Endothelial cell of umbilical vein (primary cell): ENCODE results near the gene RTN4RL1. TPM values are rescaled to one million over a fixed set of nuclear protein-coding genes. Genes with fewer than 3 reads are reported as not detected.

Experiments used
- BruUV-seq: library from RNA; stranded (reverse); fragments of 400-500 nt; replicated peaks from 2 replicates; lab custom pipeline; 2021; lab: Mats Ljungman, UMichigan
- CTCF ChIA-PET: fragments of 300-600, 350-600 bp; sonication (Branson Sonifier 250); formaldehyde crosslinking; loops from one replicate; lab custom pipeline; 2021; ENCODE audit warnings: antibody characterized with exemption, inconsistent platforms; lab: Charles Lee
- POLR2A ChIA-PET: fragments of 300-600, 350-600 bp; sonication (Branson Sonifier 250); formaldehyde crosslinking; loops from one replicate; lab custom pipeline; 2021; ENCODE audit warnings: antibody characterized with exemption, inconsistent platforms; lab: Charles Lee
- DNase-seq: peaks from one replicate; pipeline ENCODE4 v3.0.0-alpha.2; 2011; ENCODE audit warnings: low read depth, low spot score
- FAIRE-seq: peaks from 2 replicates; lab custom pipeline; 2011; peaks lifted over from hg19 to GRCh38; lab: Jason Lieb, UNC
- H2AFZ ChIP-seq: 2 replicates; pipeline ENCODE4 v1.6.0; 2012; ENCODE audit warnings: low read depth, low read length, control low read depth, inconsistent platforms
- H3K27ac ChIP-seq: 2 replicates; pipeline ENCODE4 v1.5.1; 2011; ENCODE audit warnings: low read depth, mild to moderate bottlenecking, control low read depth, low read length, moderate library complexity; ENCODE audit not compliant: insufficient read depth
- H3K27me3 ChIP-seq, 2 experiments: 2 replicates each; pipeline versions ENCODE4 v1.6.0 to v1.6.1; 2011; ENCODE audit warnings: low read length in 2 of 2, mixed read lengths in 1 of 2; ENCODE audit not compliant: control insufficient read depth in 2 of 2, insufficient read depth in 2 of 2
- H3K36me3 ChIP-seq, 2 experiments: 2 replicates in 1 of 2; 3 replicates in 1 of 2; pipeline ENCODE4 v1.5.1; 2011; ENCODE audit warnings: low read length in 2 of 2, mild to moderate bottlenecking in 1 of 2, moderate library complexity in 1 of 2; ENCODE audit not compliant: control insufficient read depth in 2 of 2, insufficient read depth in 2 of 2; ENCODE audit errors: extremely low read depth in 1 of 2
- H3K4me1 ChIP-seq: 3 replicates; pipeline ENCODE4 v1.5.1; 2011; ENCODE audit warnings: mild to moderate bottlenecking, low read length; ENCODE audit not compliant: control insufficient read depth, insufficient read depth; ENCODE audit errors: extremely low read depth
- H3K4me2 ChIP-seq: 2 replicates; pipeline ENCODE4 v1.6.1; 2011; ENCODE audit warnings: low read length, control low read depth, mixed read lengths; ENCODE audit not compliant: insufficient read depth
- H3K4me3 ChIP-seq, 3 experiments: fragments of 200-600 bp in 1 of 3; sonication (generic), shearing (Covaris generic) in 1 of 3; replicated peaks in 1 of 3; 2 replicates each; pipeline ENCODE4 v1.5.1; 2011 to 2016; ENCODE audit warnings: control low read depth in 3 of 3, low read length in 3 of 3, mild to moderate bottlenecking in 2 of 3, inconsistent platforms in 1 of 3, low read depth in 1 of 3, moderate library complexity in 1 of 3; ENCODE audit not compliant: insufficient read depth in 1 of 3
- H3K79me2 ChIP-seq: 2 replicates; pipeline ENCODE4 v1.6.0; 2012; ENCODE audit warnings: low read length, inconsistent platforms; ENCODE audit not compliant: control insufficient read depth, insufficient read depth
- H3K9ac ChIP-seq: replicated peaks from 2 replicates; pipeline ENCODE3; 2011; ENCODE audit warnings: low read length, control low read depth; ENCODE audit not compliant: insufficient read depth; ENCODE audit errors: extremely low read depth
- H3K9me1 ChIP-seq: replicated peaks from 3 replicates; pipeline ENCODE4 v1.6.0; 2011; ENCODE audit warnings: mild to moderate bottlenecking, low read length; ENCODE audit not compliant: control insufficient read depth, insufficient read depth; ENCODE audit errors: extremely low read depth
- H3K9me3 ChIP-seq: replicated peaks from 2 replicates; pipeline ENCODE4 v1.5.1; 2012; ENCODE audit warnings: low read length, inconsistent platforms; ENCODE audit not compliant: control insufficient read depth, insufficient read depth
- H4K20me1 ChIP-seq: replicated peaks from 2 replicates; pipeline ENCODE3; 2011; ENCODE audit warnings: mild to moderate bottlenecking, low read length; ENCODE audit not compliant: control insufficient read depth, insufficient read depth; ENCODE audit errors: extremely low read depth
- CTCF ChIP-seq, 2 donors: IDR thresholded peaks; 1 replicate in 1 of 2; 2 replicates in 1 of 2; pipeline ENCODE4 v1.5.1; 2011; ENCODE audit warnings: low read length in 2 of 2, mild to moderate bottlenecking in 2 of 2, moderate library complexity in 2 of 2, control low read depth in 1 of 2, inconsistent platforms in 1 of 2, low read depth in 1 of 2; ENCODE audit not compliant: insufficient read depth in 1 of 2; ENCODE audit errors: extremely low read depth in 1 of 2
- EZH2 ChIP-seq: IDR thresholded peaks from 2 replicates; pipeline ENCODE4 v1.6.1; 2012; ENCODE audit warnings: borderline replicate concordance, low read depth, mild to moderate bottlenecking, moderate library complexity, low read length, inconsistent platforms; ENCODE audit not compliant: severe bottlenecking
- FOS ChIP-seq: IDR thresholded peaks from 2 replicates; pipeline ENCODE4 v1.6.1; 2011; ENCODE audit warnings: mild to moderate bottlenecking, low read length, moderate library complexity, borderline replicate concordance; ENCODE audit not compliant: insufficient read depth
- POLR2AphosphoS5 ChIP-seq: IDR thresholded peaks from 2 replicates; pipeline ENCODE4 v1.6.1; 2012; ENCODE audit warnings: low read depth, mild to moderate bottlenecking, control low read depth, low read length, moderate library complexity; ENCODE audit not compliant: insufficient read depth
- dilution Hi-C: fragments of 300-500 bp; cut with MboI; formaldehyde crosslinking; loops from one replicate; pipeline ENCODE4 v1.15.0; 2019; ENCODE audit warnings: low sequenced_read_pairs; ENCODE audit not compliant: extremely low pct_ligation_motif_present
- intact Hi-C: fragments of 100-400 bp; cut with micrococcal nuclease; formaldehyde crosslinking; loops from one replicate; pipeline ENCODE4 v1.10.0; 2022
- polyA plus RNA-seq, 4 experiments: library from polyadenylated mRNA; depleted of rRNA in 3 of 4; stranded (reverse) in 3 of 4; unstranded in 1 of 4; fragments of >200 nt; gene quantifications; 2 replicates each; pipeline versions ENCODE4 v1.2.1 to v1.2.3, GENCODE V29; 2011 to 2012; ENCODE audit warnings: missing spikeins in 1 of 4
- total RNA-seq: library from RNA; stranded (reverse); gene quantifications from 2 replicates; pipeline ENCODE4 v1.2.3, GENCODE V29; 2021

RTN4RL1 gene
- total and polyA plus RNA-seq, 2 donors (not counting 3 experiments of a cell fraction or from before 2014, with no cell fraction given) = 0.04 TPM; not detected in 1

GRCh38 chr17:2053380-2054261 lies 28.5 kb upstream of the RTN4RL1 start:
- Histone ChIP-seq H3K27me3 (peaks cover 2 to 11% of the 10 kb centered on the region in 2 experiments), H3K4me3 (peak overlapping the region; percentile 33 to 55 (median 50)), H2AFZ (peak overlapping the region; percentile 7), H3K4me1 (peaks cover 25% of the 10 kb centered on the region), H4K20me1 (no peaks in the 10 kb centered on the region), H3K79me2 (peaks cover 23% of the 10 kb centered on the region), H3K9me3 (no peaks in the 10 kb centered on the region), H3K36me3 (peaks cover 0 to 3% of the 10 kb centered on the region in 2 experiments), H3K27ac (no peak overlapping the region), H3K9me1 (no peaks in the 10 kb centered on the region), H3K4me2 (peak overlapping the region; percentile 76), H3K9ac (peak overlapping the region; percentile 43)
- FAIRE-seq (peak; percentile 84), DNase-seq (peak; percentile 76)
- intact Hi-C loops = loop anchor here (1.0 to 5.0 kb wide), 5 partner anchors 191 to 364 kb away; partner anchors contain the start of genes SGSM2 and TSR1
- ChIA-PET POLR2A (no interaction called here), CTCF (interaction anchor here (0.6 to 17.2 kb wide), 17 partner anchors 13 to 362 kb away, joined by 3 to 455 read pairs (median 9); partner anchors contain the start of gene TSR1)
- no TSS peak for BruUV-seq
- dilution Hi-C loops = no loop called here
- TF ChIP-seq EZH2 (no peak), POLR2AphosphoS5 (peak; percentile 48), FOS (peak; percentile 49), CTCF (IDR thresholded peaks at IDR 0.05; ENCODE audit: extremely low read depth in 1 of 2, insufficient read depth in 1 of 2, low read depth in 1 of 2, low read length in 2 of 2) (peak; percentile 69 to 87)
